Heart right ventricle (tissue), 16 donors: ENCODE results near the gene FAM53A. TPM values are rescaled to one million over a fixed set of nuclear protein-coding genes. Genes with fewer than 3 reads are reported as not detected.

Experiments used
- ATAC-seq, 8 donors: fragments of 200-7000 bp; cut with Tn5 transposase; one replicate each; pipeline ENCODE4 v1.9.1; 2020; ENCODE audit warnings: mild to moderate bottlenecking in 8 of 8, moderate library complexity in 8 of 8, moderate number of reproducible peaks in 1 of 8
- DNase-seq, 2 donors: peaks; one replicate each; pipeline ENCODE4 v3.0.0-alpha.2; 2020
- H3K27ac ChIP-seq, 10 donors: fragments of 200-600 bp; sonication (generic) in 2 of 10; one replicate each; pipeline versions ENCODE4 v1.5.0 to v1.8.0; 2020 to 2022; ENCODE audit warnings: mild to moderate bottlenecking in 3 of 10
- H3K27me3 ChIP-seq, 7 donors: fragments of 200-600 bp; one replicate each; pipeline ENCODE4 v1.8.0; 2021 to 2022; ENCODE audit warnings: mild to moderate bottlenecking in 2 of 7
- H3K36me3 ChIP-seq, 9 donors: fragments of 200-600 bp; sonication (generic) in 1 of 9; one replicate each; pipeline versions ENCODE4 v1.5.0 to v1.8.0; 2020 to 2022; ENCODE audit warnings: mild to moderate bottlenecking in 2 of 9
- H3K4me1 ChIP-seq, 9 donors: fragments of 200-600 bp; sonication (generic) in 1 of 9; one replicate each; pipeline versions ENCODE4 v1.5.0 to v1.8.0; 2020 to 2022; ENCODE audit warnings: mild to moderate bottlenecking in 4 of 9
- H3K4me3 ChIP-seq, 10 donors: fragments of 200-600 bp; sonication (generic) in 2 of 10; one replicate each; pipeline versions ENCODE4 v1.5.0 to v1.8.0; 2020 to 2022; ENCODE audit warnings: mild to moderate bottlenecking in 7 of 10, moderate library complexity in 2 of 10
- H3K9me3 ChIP-seq, 11 donors: fragments of 200-600 bp in 10 of 11; sonication (generic) in 2 of 11; one replicate each; pipeline versions ENCODE4 v1.5.0 to v1.8.0; 2013 to 2022; ENCODE audit warnings: mild to moderate bottlenecking in 2 of 11, control low read depth in 1 of 11, moderate library complexity in 1 of 11
- WGBS, 2 donors: extraction: QIAGEN DNeasy Blood & Tissue Kit; methylation state at CpG; one replicate each; pipeline ENCODE4 v1.1.7; 2013; ENCODE audit warnings: inconsistent platforms in 1 of 2; 5-methylcytosine and 5-hydroxymethylcytosine counted together
- intact Hi-C, 10 donors: fragments of 100-400 bp; cut with DNase I; formaldehyde crosslinking; loops; one replicate each; pipeline versions ENCODE4 v1.11.1 to v1.14.2; 2022
- polyA plus RNA-seq, 2 donors: library from polyadenylated mRNA; stranded (reverse); fragments of 200-250 nt; gene quantifications; one replicate each; pipeline ENCODE4 v1.2.3, GENCODE V29; 2013
- total RNA-seq, 10 donors: library from RNA; stranded (reverse); fragmentation: NEBNext Ultra II Directional in 3 of 10; extraction: Animal tissue kit (Norgen Biotek cat#: 25700) in 3 of 10; gene quantifications; one replicate each; pipeline versions ENCODE4 v1.2.1 to v1.2.4, GENCODE V29; 2021 to 2023
- TF ChIP-seq, protein P1 (sequence below), 9 donors: fragments of 200-600 bp; sonication (generic) in 2 of 9; IDR thresholded peaks; one replicate each; pipeline versions ENCODE4 v1.5.0 to v1.8.0; 2021 to 2022; ENCODE audit warnings: antibody characterized with exemption in 9 of 9, mild to moderate bottlenecking in 5 of 9, moderate library complexity in 1 of 9
- donor health status: Arrhythmogenic right ventricular cardiomyopathy.
- donor health status: ischemic (EF 13 %, LVEDD 7.1; RV severe dilation, severe dysfunction).
- donor health status: healthy with polysubstance abuse.
- donor health status: DM: no; HTN: yes; CAD: no.
- donor health status: DM: no; HTN: no; CAD: no.
- donor health status: ischemic (EF 25% LVEDD 6.9; RV normal size, moderate dysfunction).
- donor health status: ischemic (EF 25% LVEDD 5.7; RV mildly dilated, moderate dysfunction).
- donor health status: healthy.
- donor health status: DM: yes; HTN: yes; CAD: no.
- donor health status: Ischemic cardiomyopathy.
- donor health status: ischemic (EF 35%, LVEDD 5.7; RV mildly dilated, moderate dysfunction).
- donor health status: nonischemic (EF 11% LVEDD 7.7; RV severe dilation, severe dysfunction).
- donor health status: DM: yes; HTN: yes; CAD: no.
- donor health status: PGD.
- donor health status: ischemic (EF 29% LVEDD 5.4; RV normal size, mild dysfunction).
- donor health status: nonischemic (EF 23%, LVEDD 6.1; RV moderate dilation, normal function).

Gene FAM53A
- total and polyA plus RNA-seq, 12 donors, result 0.24 to 1.5 (median 0.74) TPM

- 88 to 95% methylated on average over 10 of the region's 10 CpGs for WGBS, 2 donors
- TF ChIP-seq, protein P1, sequence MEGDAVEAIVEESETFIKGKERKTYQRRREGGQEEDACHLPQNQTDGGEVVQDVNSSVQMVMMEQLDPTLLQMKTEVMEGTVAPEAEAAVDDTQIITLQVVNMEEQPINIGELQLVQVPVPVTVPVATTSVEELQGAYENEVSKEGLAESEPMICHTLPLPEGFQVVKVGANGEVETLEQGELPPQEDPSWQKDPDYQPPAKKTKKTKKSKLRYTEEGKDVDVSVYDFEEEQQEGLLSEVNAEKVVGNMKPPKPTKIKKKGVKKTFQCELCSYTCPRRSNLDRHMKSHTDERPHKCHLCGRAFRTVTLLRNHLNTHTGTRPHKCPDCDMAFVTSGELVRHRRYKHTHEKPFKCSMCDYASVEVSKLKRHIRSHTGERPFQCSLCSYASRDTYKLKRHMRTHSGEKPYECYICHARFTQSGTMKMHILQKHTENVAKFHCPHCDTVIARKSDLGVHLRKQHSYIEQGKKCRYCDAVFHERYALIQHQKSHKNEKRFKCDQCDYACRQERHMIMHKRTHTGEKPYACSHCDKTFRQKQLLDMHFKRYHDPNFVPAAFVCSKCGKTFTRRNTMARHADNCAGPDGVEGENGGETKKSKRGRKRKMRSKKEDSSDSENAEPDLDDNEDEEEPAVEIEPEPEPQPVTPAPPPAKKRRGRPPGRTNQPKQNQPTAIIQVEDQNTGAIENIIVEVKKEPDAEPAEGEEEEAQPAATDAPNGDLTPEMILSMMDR (IDR thresholded peaks at IDR 0.05), result no peak
- Histone ChIP-seq H3K4me3 (no peak overlapping the region), H3K9me3 (no peaks in the 10 kb centered on the region), H3K27ac (no peak overlapping the region), H3K36me3 (no peaks in the 10 kb centered on the region), H3K4me1 (no peaks in the 10 kb centered on the region), H3K27me3 (no peaks in the 10 kb centered on the region)
- ATAC-seq, result no peak
- intact Hi-C loops, result no loop called here
- no peak for DNase-seq
Measured at GRCh38 chr4:1653776-1654175, 30.3 kb downstream of the FAM53A start.

DNA sequence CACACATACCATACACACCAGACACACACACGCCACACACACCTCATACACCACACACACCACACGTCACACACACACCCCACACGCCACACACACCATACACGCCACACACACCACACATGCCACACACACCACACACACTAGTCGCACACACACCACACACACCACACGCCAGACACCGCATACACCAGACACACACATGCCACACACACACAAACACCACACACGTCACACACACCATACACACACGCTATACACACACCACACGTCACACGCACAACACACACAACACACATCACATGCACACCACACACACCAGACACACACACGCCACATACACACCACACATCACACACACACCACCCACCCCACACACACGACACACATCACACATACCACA is 32.0 kb downstream of the FAM53A start:
- no peak overlapping the region for H3K4me3 ChIP-seq
- no peak overlapping the region for H3K27ac ChIP-seq
- H3K27me3 ChIP-seq, result no peaks in the 10 kb centered on the region
- no peaks in the 10 kb centered on the region for H3K36me3 ChIP-seq
- TF ChIP-seq, protein P1 (IDR thresholded peaks at IDR 0.05), result no peak
- ATAC-seq (no peak), DNase-seq (no peak)
- no peaks in the 10 kb centered on the region for H3K9me3 ChIP-seq
- 96 to 99% methylated on average over 13 of the region's 13 CpGs for WGBS, 2 donors
- intact Hi-C loops, result no loop called here
- no peaks in the 10 kb centered on the region for H3K4me1 ChIP-seq

DNA sequence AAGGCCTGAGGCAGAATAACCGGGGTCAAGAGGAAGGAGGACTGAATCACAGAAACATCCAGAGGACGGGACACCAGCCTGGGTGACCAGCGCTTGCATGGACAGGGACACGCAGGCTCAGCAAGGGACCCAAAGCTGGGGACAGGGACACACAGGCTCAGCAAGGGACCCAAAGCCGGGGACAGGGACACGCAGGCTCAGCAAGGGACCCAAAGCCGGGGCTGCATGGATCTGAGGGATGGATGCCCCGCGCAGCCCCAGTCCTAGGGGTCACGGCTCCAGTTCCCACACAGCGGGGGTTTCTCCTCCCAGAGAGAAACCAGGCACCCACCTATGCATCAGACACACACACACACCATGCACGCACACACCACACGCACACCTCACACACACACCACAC is 32.5 kb downstream of the FAM53A start:
- Histone ChIP-seq H3K4me3 (no peak overlapping the region), H3K9me3 (no peaks in the 10 kb centered on the region), H3K4me1 (no peaks in the 10 kb centered on the region), H3K36me3 (no peaks in the 10 kb centered on the region), H3K27ac (no peak overlapping the region), H3K27me3 (no peaks in the 10 kb centered on the region)
- intact Hi-C loops, result no loop called here
- 93 to 97% methylated on average over 12 to 13 of the region's 13 CpGs for WGBS, 2 donors
- ATAC-seq (no peak), DNase-seq (no peak)
- TF ChIP-seq, protein P1 (IDR thresholded peaks at IDR 0.05), result no peak

- H3K4me1 ChIP-seq, result peaks cover 0 to 15% (median 0%) of the 10 kb centered on the region in 9 donors
- no peaks in the 10 kb centered on the region for H3K36me3 ChIP-seq
- 67 to 69% methylated on average over 3 of the region's 3 CpGs for WGBS, 2 donors
- TF ChIP-seq, protein P1 (IDR thresholded peaks at IDR 0.05), result no peak
- DNase-seq (no peak), ATAC-seq (no peak)
- intact Hi-C loops, result no loop called here
- H3K4me3 ChIP-seq, result no peak overlapping the region
- no peaks in the 10 kb centered on the region for H3K9me3 ChIP-seq
- no peak overlapping the region for H3K27ac ChIP-seq
- H3K27me3 ChIP-seq, result no peaks in the 10 kb centered on the region
Measured at GRCh38 chr4:1648962-1649361, 35.2 kb downstream of the FAM53A start.
